GM12878 (cell line): Measurements from ENCODE around the gene TRAF3. TPM values are rescaled to one million over a fixed set of nuclear protein-coding genes. Genes with fewer than 3 reads are reported as not detected.

Experiments used
- ATF7 ChIP-seq: fragments of 450-650 bp; IDR thresholded peaks from 2 replicates; pipeline ENCODE4 v1.6.1; 2016; ENCODE audit warnings: low read depth, mild to moderate bottlenecking
- BCL11A ChIP-seq: IDR thresholded peaks from 2 replicates; pipeline ENCODE4 v1.6.1; 2011; ENCODE audit warnings: low read depth, low read length
- BRCA1 ChIP-seq: IDR thresholded peaks from 2 replicates; pipeline ENCODE4 v1.6.1; 2011; ENCODE audit warnings: low read depth, low read length, improper control_type of control experiment
- CBFB ChIP-seq: IDR thresholded peaks from 2 replicates; pipeline ENCODE4 v1.6.1; 2016; ENCODE audit warnings: antibody characterized with exemption, low read depth
- CREM ChIP-seq: IDR thresholded peaks from 2 replicates; pipeline ENCODE4 v1.6.1; 2014; ENCODE audit warnings: antibody characterized with exemption, low read depth
- EED ChIP-seq: sonication (generic); IDR thresholded peaks from 2 replicates; pipeline ENCODE4 v1.6.1; 2016; ENCODE audit warnings: antibody characterized with exemption, low read depth
- HDGF ChIP-seq: fragments of 450-650 bp; IDR thresholded peaks from 2 replicates; pipeline ENCODE4 v1.6.1; 2016; ENCODE audit warnings: antibody characterized with exemption
- KAT2A ChIP-seq: conservative IDR thresholded peaks from 2 replicates; pipeline ENCODE4 v1.6.1; 2011; ENCODE audit warnings: low read depth, low read length; ENCODE audit not compliant: control insufficient read depth
- KDM1A ChIP-seq: fragments of 200-600 bp; sonication (generic); IDR thresholded peaks from 2 replicates; pipeline ENCODE4 v1.6.1; 2016; ENCODE audit warnings: borderline replicate concordance
- MYC ChIP-seq: IDR thresholded peaks from 2 replicates; pipeline ENCODE4 v1.6.1; 2011; ENCODE audit warnings: mild to moderate bottlenecking, low read length, moderate library complexity, inconsistent platforms; ENCODE audit not compliant: insufficient read depth, insufficient replicate concordance, insufficient read length, severe bottlenecking
- PAX5 ChIP-seq: IDR thresholded peaks from 2 replicates; pipeline ENCODE4 v1.6.1; 2011; ENCODE audit warnings: low read depth, low read length, borderline replicate concordance
- POLR2A ChIP-seq: IDR thresholded peaks from 2 replicates; pipeline ENCODE4 v1.6.1; 2011; ENCODE audit warnings: low read depth, mild to moderate bottlenecking, low read length
- POLR2AphosphoS2 ChIP-seq: IDR thresholded peaks from 2 replicates; pipeline ENCODE4 v1.6.1; 2011; ENCODE audit warnings: low read depth, mild to moderate bottlenecking, low read length, improper control_type of control experiment, moderate library complexity
- RCOR1 ChIP-seq: conservative IDR thresholded peaks from 2 replicates; pipeline ENCODE4 v1.6.1; 2012; ENCODE audit warnings: low read depth, low read length, improper control_type of control experiment
- RUNX3 ChIP-seq: IDR thresholded peaks from 2 replicates; pipeline ENCODE4 v1.6.1; 2012; ENCODE audit warnings: low read length, inconsistent platforms
- SIN3A ChIP-seq: IDR thresholded peaks from 2 replicates; pipeline ENCODE4 v1.6.1; 2012; ENCODE audit warnings: low read depth, low read length, improper control_type of control experiment
- SREBF2 ChIP-seq: IDR thresholded peaks from 2 replicates; pipeline ENCODE4 v1.6.1; 2012; ENCODE audit warnings: mild to moderate bottlenecking, low read length
- TCF7 ChIP-seq: IDR thresholded peaks from 2 replicates; pipeline ENCODE4 v1.6.1; 2014; ENCODE audit warnings: antibody characterized with exemption, borderline replicate concordance
- ZNF274 ChIP-seq: IDR thresholded peaks from one replicate; pipeline ENCODE4 v1.8.0; 2011; ENCODE audit not compliant: insufficient read length, insufficient read depth
- ZSCAN29 ChIP-seq: fragments of 450-650 bp; IDR thresholded peaks from 2 replicates; pipeline ENCODE4 v1.6.1; 2017; ENCODE audit warnings: mild to moderate bottlenecking, moderate library complexity
- polyA plus RNA-seq, 11 experiments: library from polyadenylated mRNA; depleted of rRNA in 4 of 11; unstranded in 6 of 11; stranded (reverse) in 5 of 11; fragments of >200 nt; fragmentation: Nextera tagmentation in 4 of 11; fragmentation: Illumina TruSeq in 1 of 11; extraction: Ambion mirVana in 4 of 11; extraction: Trizol in 1 of 11; gene quantifications; 1 replicate in 1 of 11; 2 replicates in 10 of 11; pipeline versions ENCODE4 v1.2.1 to v1.2.3, GENCODE V29; 2011 to 2016; ENCODE audit warnings: inconsistent platforms in 2 of 11, missing spikeins in 2 of 11, low read depth in 1 of 11
- total RNA-seq, 4 experiments: library from RNA; depleted of rRNA in 3 of 4; stranded (reverse); fragments of >200 nt in 3 of 4; fragmentation: Illumina TruSeq in 1 of 4; extraction: Trizol in 1 of 4; gene quantifications; 2 replicates each; pipeline versions ENCODE4 v1.2.1 to v1.2.3, GENCODE V29; 2013 to 2021
- TF ChIP-seq, protein P1 (sequence below): fragments of 450-650 bp; IDR thresholded peaks from 2 replicates; pipeline ENCODE4 v1.6.1; 2018; ENCODE audit warnings: borderline replicate concordance, mild to moderate bottlenecking; ENCODE audit not compliant: partially characterized antibody
- TF ChIP-seq, protein P2 (sequence below): fragments of 450-650 bp; IDR thresholded peaks from 2 replicates; pipeline ENCODE4 v1.6.1; 2016; ENCODE audit warnings: mild to moderate bottlenecking
- TF ChIP-seq, protein P3 (sequence below): fragments of 450-650 bp; IDR thresholded peaks from 2 replicates; pipeline ENCODE4 v1.6.1; 2017; ENCODE audit warnings: borderline replicate concordance
- TF ChIP-seq, protein P4 (sequence below): fragments of 450-650 bp; formaldehyde crosslinking; IDR thresholded peaks from 2 replicates; pipeline ENCODE4 v1.4.0; 2020; ENCODE audit warnings: mild to moderate bottlenecking, moderate library complexity

TRAF3 gene
- total and polyA plus RNA-seq, 10 of the 15 experiments (the other 5 are each of a cell fraction or from before 2014, with no cell fraction given) = 3.0 to 70.1 (median 36.5) TPM

DNA sequence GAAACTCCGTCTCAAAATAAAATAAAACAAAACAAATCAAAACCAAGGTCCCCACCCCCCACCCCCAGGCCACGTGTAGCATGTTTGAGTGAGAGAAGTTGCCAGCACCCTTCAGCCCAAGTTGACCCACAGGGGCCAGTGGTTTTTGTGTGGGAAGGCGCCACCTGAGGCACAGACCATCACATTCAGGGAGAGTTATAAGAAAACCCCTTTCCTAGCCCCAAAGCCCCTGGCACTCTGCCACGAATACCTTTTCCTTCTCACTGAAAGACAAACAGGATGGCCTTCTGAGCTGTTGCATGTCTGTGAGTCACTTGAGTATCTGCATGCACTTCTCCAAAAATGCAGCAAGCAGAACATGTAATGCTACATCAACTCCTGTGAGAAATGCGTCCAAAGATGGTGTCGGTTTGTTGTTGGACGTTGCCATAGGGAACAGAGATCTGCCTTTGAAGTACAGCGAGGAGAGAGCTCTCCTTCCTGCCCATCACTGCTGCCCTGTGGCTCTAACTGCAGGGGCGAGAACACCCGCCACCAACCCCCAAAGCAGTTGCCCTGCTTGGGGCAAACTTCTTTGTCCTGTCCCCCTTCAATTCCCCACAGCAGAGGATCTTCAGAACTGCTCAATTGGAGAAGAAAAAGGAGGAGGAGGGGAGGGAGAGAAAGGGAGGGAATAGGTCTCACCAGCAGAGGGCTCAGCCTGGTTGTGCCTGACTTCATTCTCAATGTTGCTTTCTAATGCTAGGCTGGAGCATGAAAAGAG lies 2.7 kb upstream of the TRAF3 start (continued):
- no peak for TF ChIP-seq POLR2AphosphoS2
- TF ChIP-seq, protein P1, sequence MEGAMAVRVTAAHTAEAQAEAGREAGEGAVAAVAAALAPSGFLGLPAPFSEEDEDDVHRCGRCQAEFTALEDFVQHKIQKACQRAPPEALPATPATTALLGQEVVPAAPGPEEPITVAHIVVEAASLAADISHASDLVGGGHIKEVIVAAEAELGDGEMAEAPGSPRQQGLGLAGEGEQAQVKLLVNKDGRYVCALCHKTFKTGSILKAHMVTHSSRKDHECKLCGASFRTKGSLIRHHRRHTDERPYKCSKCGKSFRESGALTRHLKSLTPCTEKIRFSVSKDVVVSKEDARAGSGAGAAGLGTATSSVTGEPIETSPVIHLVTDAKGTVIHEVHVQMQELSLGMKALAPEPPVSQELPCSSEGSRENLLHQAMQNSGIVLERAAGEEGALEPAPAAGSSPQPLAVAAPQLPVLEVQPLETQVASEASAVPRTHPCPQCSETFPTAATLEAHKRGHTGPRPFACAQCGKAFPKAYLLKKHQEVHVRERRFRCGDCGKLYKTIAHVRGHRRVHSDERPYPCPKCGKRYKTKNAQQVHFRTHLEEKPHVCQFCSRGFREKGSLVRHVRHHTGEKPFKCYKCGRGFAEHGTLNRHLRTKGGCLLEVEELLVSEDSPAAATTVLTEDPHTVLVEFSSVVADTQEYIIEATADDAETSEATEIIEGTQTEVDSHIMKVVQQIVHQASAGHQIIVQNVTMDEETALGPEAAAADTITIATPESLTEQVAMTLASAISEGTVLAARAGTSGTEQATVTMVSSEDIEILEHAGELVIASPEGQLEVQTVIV = no peak
- no peak for TF ChIP-seq SIN3A
- TF ChIP-seq ZSCAN29 = no peak
- no peak for TF ChIP-seq KDM1A
- TF ChIP-seq, protein P2, sequence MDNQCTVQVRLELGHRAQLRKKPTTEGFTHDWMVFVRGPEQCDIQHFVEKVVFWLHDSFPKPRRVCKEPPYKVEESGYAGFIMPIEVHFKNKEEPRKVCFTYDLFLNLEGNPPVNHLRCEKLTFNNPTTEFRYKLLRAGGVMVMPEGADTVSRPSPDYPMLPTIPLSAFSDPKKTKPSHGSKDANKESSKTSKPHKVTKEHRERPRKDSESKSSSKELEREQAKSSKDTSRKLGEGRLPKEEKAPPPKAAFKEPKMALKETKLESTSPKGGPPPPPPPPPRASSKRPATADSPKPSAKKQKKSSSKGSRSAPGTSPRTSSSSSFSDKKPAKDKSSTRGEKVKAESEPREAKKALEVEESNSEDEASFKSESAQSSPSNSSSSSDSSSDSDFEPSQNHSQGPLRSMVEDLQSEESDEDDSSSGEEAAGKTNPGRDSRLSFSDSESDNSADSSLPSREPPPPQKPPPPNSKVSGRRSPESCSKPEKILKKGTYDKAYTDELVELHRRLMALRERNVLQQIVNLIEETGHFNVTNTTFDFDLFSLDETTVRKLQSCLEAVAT = 0 out of 2 replicates have a peak, but pooled peaks have one; percentile 4
- no peak for TF ChIP-seq RCOR1
- peak; percentile 53 for TF ChIP-seq ATF7
- TF ChIP-seq POLR2A = no peak
- TF ChIP-seq EED = peak; percentile 61; the same call in 1 of the 2 replicates
- TF ChIP-seq SREBF2 = no peak
- no peak for TF ChIP-seq MYC
- TF ChIP-seq KAT2A = no peak
- TF ChIP-seq, protein P3, sequence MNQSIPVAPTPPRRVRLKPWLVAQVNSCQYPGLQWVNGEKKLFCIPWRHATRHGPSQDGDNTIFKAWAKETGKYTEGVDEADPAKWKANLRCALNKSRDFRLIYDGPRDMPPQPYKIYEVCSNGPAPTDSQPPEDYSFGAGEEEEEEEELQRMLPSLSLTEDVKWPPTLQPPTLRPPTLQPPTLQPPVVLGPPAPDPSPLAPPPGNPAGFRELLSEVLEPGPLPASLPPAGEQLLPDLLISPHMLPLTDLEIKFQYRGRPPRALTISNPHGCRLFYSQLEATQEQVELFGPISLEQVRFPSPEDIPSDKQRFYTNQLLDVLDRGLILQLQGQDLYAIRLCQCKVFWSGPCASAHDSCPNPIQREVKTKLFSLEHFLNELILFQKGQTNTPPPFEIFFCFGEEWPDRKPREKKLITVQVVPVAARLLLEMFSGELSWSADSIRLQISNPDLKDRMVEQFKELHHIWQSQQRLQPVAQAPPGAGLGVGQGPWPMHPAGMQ = no peak
- TF ChIP-seq RUNX3 = peak; percentile 83
- TF ChIP-seq PAX5 = peak; percentile 38; the same call in 1 of the 2 replicates
- TF ChIP-seq CBFB = no peak
- TF ChIP-seq BCL11A = no peak
- TF ChIP-seq HDGF = peak; percentile 50; the same call in 1 of the 2 replicates
- TF ChIP-seq, protein P4, sequence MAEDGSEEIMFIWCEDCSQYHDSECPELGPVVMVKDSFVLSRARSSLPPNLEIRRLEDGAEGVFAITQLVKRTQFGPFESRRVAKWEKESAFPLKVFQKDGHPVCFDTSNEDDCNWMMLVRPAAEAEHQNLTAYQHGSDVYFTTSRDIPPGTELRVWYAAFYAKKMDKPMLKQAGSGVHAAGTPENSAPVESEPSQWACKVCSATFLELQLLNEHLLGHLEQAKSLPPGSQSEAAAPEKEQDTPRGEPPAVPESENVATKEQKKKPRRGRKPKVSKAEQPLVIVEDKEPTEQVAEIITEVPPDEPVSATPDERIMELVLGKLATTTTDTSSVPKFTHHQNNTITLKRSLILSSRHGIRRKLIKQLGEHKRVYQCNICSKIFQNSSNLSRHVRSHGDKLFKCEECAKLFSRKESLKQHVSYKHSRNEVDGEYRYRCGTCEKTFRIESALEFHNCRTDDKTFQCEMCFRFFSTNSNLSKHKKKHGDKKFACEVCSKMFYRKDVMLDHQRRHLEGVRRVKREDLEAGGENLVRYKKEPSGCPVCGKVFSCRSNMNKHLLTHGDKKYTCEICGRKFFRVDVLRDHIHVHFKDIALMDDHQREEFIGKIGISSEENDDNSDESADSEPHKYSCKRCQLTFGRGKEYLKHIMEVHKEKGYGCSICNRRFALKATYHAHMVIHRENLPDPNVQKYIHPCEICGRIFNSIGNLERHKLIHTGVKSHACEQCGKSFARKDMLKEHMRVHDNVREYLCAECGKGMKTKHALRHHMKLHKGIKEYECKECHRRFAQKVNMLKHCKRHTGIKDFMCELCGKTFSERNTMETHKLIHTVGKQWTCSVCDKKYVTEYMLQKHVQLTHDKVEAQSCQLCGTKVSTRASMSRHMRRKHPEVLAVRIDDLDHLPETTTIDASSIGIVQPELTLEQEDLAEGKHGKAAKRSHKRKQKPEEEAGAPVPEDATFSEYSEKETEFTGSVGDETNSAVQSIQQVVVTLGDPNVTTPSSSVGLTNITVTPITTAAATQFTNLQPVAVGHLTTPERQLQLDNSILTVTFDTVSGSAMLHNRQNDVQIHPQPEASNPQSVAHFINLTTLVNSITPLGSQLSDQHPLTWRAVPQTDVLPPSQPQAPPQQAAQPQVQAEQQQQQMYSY (CRISPR knock-in tag) = no peak
- no peak for TF ChIP-seq BRCA1
- peak; percentile 80 for TF ChIP-seq TCF7
- TF ChIP-seq ZNF274 = no peak
- TF ChIP-seq CREM = no peak
